ENCODE results near the gene GNPDA1.

GRCh38 chr5:142036918-142037317, 24.1 kb upstream of the GNPDA1 start:
- TF ChIP-seq CTCF (conservative IDR thresholded peaks at IDR 0.05) (no peak), EZH2 (IDR thresholded peaks at IDR 0.05; ENCODE audit: low read depth) (no peak)
